K562 treated with DMSO at 1 percent for 48 hours (cell line): ENCODE measurements around the gene SEMA3G. TPM values are rescaled to one million over a fixed set of nuclear protein-coding genes. Genes with fewer than 3 reads are reported as not detected.

ENCODE experiments used
- total RNA-seq: library from RNA; unstranded; fragments of 300-600 nt; gene quantifications from 2 replicates; pipeline ENCODE4 v1.2.3, GENCODE V29; 2022; ENCODE audit warnings: low replicate concordance; ENCODE audit errors: extremely low read depth

SEMA3G gene
- total RNA-seq, result not detected in 2 replicates

DNA sequence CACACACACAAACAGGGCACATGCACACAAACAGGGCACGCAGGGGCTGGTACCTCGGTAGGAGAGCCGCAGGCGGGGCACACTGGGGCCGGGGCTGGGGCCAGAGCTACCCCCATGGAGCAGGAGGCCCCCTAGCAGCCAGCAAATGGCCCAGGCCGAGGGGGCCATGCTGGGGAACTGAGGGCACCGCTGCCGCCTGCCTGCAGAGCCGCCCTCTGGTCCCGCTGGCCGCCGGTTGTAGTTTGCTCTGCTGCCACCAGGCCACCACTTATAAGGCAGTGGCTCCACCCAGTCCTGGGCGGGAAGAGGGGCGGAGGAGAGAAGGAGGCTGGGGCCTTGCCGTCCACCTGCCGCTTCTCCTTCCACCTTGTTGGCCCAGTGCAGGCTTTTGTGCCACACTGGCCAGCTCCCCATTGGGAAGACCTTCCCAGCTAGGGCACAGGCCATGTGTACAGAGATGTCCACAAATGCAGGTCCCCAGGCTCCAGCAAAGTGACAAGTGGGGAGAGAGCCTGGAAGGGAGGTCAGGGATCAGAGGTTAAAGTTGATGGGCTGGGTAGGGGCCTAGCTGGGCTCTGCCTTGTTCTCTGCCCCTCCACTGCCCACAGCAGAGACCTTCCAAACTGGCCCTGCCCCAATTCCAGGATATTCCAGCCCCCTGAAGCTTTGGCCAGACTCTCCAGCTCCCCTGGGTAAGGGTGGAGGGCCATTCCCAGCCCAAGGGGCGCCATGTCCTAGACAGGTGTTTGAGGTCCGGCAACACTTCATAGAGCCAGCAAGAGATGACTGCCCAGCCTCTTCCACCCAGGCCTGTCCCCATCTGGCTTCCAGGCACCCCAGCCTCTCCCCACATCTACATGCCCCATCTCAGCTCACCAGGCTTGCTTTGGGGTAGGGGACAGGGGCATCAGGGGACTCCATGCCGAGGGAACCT is at the start of gene SEMA3G:
SEMA3G (minus strand) TSS at position 244 of the 934 bp plus-strand sequence; CDS start at position 168, 76 bp downstream.

DNA sequence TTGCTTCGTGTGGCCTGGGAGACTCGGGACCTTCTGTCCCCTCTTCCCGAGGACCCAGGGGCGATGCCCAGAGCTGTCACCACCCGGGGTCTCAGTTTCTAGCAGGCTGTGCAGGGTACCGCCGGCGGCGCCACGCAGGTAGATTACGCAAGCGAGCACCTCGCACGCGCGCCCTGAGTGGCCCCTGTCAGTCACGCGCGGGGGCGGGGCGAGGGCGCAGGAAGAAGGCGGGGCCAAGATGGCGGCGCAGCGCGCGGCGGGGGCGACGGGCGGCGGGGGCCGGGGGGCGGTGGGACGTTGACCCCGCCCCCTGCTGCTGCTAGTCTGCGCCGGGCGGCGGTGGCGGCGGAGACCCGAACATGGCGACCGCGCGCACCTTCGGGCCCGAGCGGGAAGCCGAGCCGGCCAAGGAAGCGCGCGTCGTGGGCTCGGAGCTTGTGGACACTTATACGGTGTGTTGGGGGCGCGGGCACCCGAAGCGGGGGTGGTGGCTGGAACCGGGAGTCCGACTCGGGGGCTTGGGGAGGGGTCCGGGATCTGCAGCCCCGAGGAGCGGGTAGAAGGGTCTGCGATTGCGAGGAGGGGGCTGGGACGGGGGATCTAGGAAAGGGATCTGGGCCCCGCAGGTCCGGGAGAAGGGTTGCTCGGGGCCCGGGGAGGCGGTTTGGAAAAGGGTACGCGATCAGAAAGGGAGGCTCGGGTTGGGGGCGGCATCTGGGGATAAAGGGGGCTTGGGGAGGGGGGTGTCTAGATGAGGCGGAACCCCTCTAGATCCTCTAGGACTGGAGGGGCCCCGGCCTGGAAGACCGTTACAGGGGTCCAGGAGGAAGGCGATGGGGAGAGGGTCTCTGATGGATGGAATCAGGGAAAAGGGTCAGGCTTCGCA is 10.6 kb upstream of the SEMA3G start, which contains the start of gene NISCH:
NISCH (plus strand) TSS at position 322 of the 886 bp plus-strand sequence; CDS start at position 360, 38 bp downstream.

DNA sequence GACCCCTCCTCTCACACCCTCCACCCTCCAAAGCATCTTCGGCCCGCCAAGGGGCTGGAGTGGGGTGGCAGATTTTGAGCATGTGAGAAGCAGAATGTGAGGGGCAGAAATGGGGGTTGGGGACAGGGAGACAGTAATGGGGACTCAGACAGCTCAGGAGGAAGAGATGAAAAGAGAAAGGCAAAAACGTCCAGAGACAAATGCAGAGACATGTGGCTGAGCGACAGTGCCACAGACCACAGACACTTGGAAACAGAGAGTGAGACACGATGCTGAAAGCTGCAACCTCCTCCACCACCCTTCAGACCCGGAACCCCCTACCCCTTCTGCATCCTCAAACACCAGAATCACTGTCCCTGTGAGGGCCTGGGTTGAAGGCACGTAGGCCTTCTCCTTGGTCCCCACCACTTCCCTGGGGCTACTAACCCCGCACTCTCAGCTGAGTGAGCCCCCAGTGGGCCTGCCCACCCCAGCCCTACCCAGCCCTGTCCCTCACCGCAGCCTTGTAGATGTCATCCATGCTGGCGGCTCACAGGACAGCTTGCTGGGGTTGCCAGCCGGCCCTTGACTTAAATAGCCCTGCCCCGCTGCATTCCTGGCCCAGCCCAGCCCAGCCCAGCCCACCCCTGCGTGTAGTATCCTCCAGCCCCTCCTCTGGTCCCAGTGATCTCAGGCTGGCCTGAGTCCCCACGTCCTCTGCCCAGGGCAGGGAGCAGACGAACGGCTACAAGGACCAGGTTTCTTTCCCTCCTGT is 8.8 kb upstream of the SEMA3G start, which contains the start of gene TNNC1:
TNNC1 (minus strand) TSS at position 546 of the 754 bp plus-strand sequence; CDS start at position 520, 26 bp downstream.

Other genes starting within 250 kb of the SEMA3G start
- gene ALAS1, start 246.9 kb downstream of the SEMA3G start, total RNA-seq, result not detected in 2 replicates
- not detected in 2 replicates for gene TLR9, start 219.5 kb downstream of the SEMA3G start, total RNA-seq
- 323 TPM in 1 of 2 replicates, not detected in the other for gene TWF2, start 205.9 kb downstream of the SEMA3G start, total RNA-seq
- gene PPM1M, start 199.3 kb downstream of the SEMA3G start, total RNA-seq, result not detected in 2 replicates
- not detected in 2 replicates for gene WDR82, start 166.5 kb downstream of the SEMA3G start, total RNA-seq
- gene GLYCTK, start 157.3 kb downstream of the SEMA3G start, total RNA-seq, result not detected in 2 replicates
- gene DNAH1, start 128.8 kb downstream of the SEMA3G start, total RNA-seq, result not detected in 2 replicates
- not detected in 2 replicates for gene BAP1, start 35.1 kb downstream of the SEMA3G start, total RNA-seq
- not detected in 2 replicates for gene PHF7, start 34.4 kb downstream of the SEMA3G start, total RNA-seq
- gene TNNC1, start 8.9 kb upstream of the SEMA3G start, total RNA-seq, result not detected in 2 replicates
- not detected in 2 replicates for gene NISCH, start 10.5 kb upstream of the SEMA3G start, total RNA-seq
- not detected in 2 replicates for gene STAB1, start 50.2 kb upstream of the SEMA3G start, total RNA-seq
- gene NT5DC2, start 88.8 kb upstream of the SEMA3G start, total RNA-seq, result not detected in 2 replicates
- not detected in 2 replicates for gene UQCC5, start 91.5 kb upstream of the SEMA3G start, total RNA-seq
- not detected in 2 replicates for gene PBRM1, start 240.8 kb upstream of the SEMA3G start, total RNA-seq
- gene GNL3, start 240.9 kb upstream of the SEMA3G start, total RNA-seq, result not detected in 2 replicates